K562 (cell line): ENCODE measurements around the gene SAA2. TPM values are rescaled to one million over a fixed set of nuclear protein-coding genes. Genes with fewer than 3 reads are reported as not detected.

Source experiments
- ATAC-seq: fragments of 200-7000 bp; cut with Tn5 transposase; 3 replicates; pipeline ENCODE4 v1.9.1; 2020; ENCODE audit warnings: moderate library complexity
- BruUV-seq: library from RNA; stranded (reverse); fragments of 400-500 nt; replicated peaks from 2 replicates; lab custom pipeline; 2021; lab: Mats Ljungman, UMichigan
- CTCF ChIA-PET: fragments of 300-600 bp; formaldehyde crosslinking; extraction: SDS; loops from one replicate; lab custom pipeline; 2021; ENCODE audit warnings: low intra/inter-chr PET ratio; lab: Yijun Ruan, JAX
- POLR2A ChIA-PET: fragments of 300-600, 350-650 bp; sonication (Branson Sonifier 250); formaldehyde crosslinking; extraction: SDS; loops from one replicate; lab custom pipeline; 2021; ENCODE audit warnings: antibody characterized with exemption, inconsistent platforms; lab: Yijun Ruan, JAX
- DNase-seq, 4 experiments: peaks; one replicate each; pipeline versions ENCODE4 v3.0.0 to v3.0.0-alpha.2; 2011 to 2018; ENCODE audit warnings: low spot score in 3 of 4, mixed read lengths in 3 of 4; ENCODE audit errors: extremely low read depth in 1 of 4
- FAIRE-seq: peaks from 2 replicates; lab custom pipeline; 2011; peaks lifted over from hg19 to GRCh38; lab: Jason Lieb, UNC
- H2AFZ ChIP-seq: 2 replicates; pipeline ENCODE4 v1.6.0; 2011; ENCODE audit warnings: low read depth, low read length, control low read depth, inconsistent platforms
- H3K27ac ChIP-seq: fragments of 200-600 bp; 3 replicates; pipeline ENCODE4 v1.8.0; 2011; ENCODE audit warnings: low read depth, mild to moderate bottlenecking, control low read depth, inconsistent platforms, low read length, moderate library complexity, mixed read lengths; ENCODE audit errors: extremely low read depth
- H3K27me3 ChIP-seq, 2 experiments: fragments of 300-600 bp in 1 of 2; 2 replicates in 1 of 2; 3 replicates in 1 of 2; pipeline versions ENCODE4 v1.6.0 to v1.8.0; 2011; ENCODE audit warnings: inconsistent platforms in 2 of 2, low read length in 2 of 2, mild to moderate bottlenecking in 1 of 2, mixed read lengths in 1 of 2, moderate library complexity in 1 of 2; ENCODE audit not compliant: control insufficient read depth in 2 of 2, insufficient read depth in 2 of 2
- H3K36me3 ChIP-seq: fragments of 300-600 bp; 3 replicates; pipeline ENCODE4 v1.8.0; 2011; ENCODE audit warnings: mild to moderate bottlenecking, low read length, inconsistent platforms; ENCODE audit not compliant: control insufficient read depth, insufficient read depth
- H3K4me1 ChIP-seq, 2 experiments: fragments of 200-600 bp in 1 of 2; replicated peaks in 1 of 2; 2 replicates in 1 of 2; 3 replicates in 1 of 2; pipeline versions ENCODE4 v1.5.1 to v1.8.0; 2011; ENCODE audit warnings: inconsistent platforms in 2 of 2, low read length in 2 of 2, mild to moderate bottlenecking in 1 of 2, mixed read lengths in 1 of 2, moderate library complexity in 1 of 2; ENCODE audit not compliant: control insufficient read depth in 2 of 2, insufficient read depth in 2 of 2
- H3K4me2 ChIP-seq: 2 replicates; pipeline ENCODE4 v1.6.1; 2011; ENCODE audit warnings: low read length, control low read depth, inconsistent platforms, mixed read lengths; ENCODE audit not compliant: insufficient read depth
- H3K4me3 ChIP-seq: fragments of 200-600 bp; sonication (generic), shearing (Covaris generic); 2 replicates; pipeline ENCODE4 v1.5.1; 2016; ENCODE audit warnings: control low read depth, inconsistent platforms
- H3K79me2 ChIP-seq: fragments of 200-600 bp; 3 replicates; pipeline ENCODE4 v1.8.0; 2011; ENCODE audit warnings: low read length, inconsistent platforms; ENCODE audit not compliant: control insufficient read depth, insufficient read depth
- H3K9ac ChIP-seq, 2 experiments: 2 replicates each; pipeline versions ENCODE4 v1.6.0 to v1.6.1; 2011; ENCODE audit warnings: low read depth in 2 of 2, low read length in 2 of 2, control low read depth in 1 of 2, inconsistent platforms in 1 of 2, mild to moderate bottlenecking in 1 of 2, mixed read lengths in 1 of 2; ENCODE audit not compliant: insufficient read depth in 1 of 2
- H3K9me1 ChIP-seq: one replicate; pipeline ENCODE4 v1.6.0; 2011; ENCODE audit warnings: inconsistent platforms, mild to moderate bottlenecking, low read length, moderate library complexity; ENCODE audit not compliant: control insufficient read depth, insufficient read depth
- H3K9me3 ChIP-seq: replicated peaks from 2 replicates; pipeline ENCODE4 v1.5.1; 2011; ENCODE audit warnings: low read depth, low read length, inconsistent platforms; ENCODE audit not compliant: control insufficient read depth, insufficient read depth
- H4K20me1 ChIP-seq: replicated peaks from 2 replicates; pipeline ENCODE4 v1.6.1; 2011; ENCODE audit warnings: low read length, inconsistent platforms, mixed read lengths; ENCODE audit not compliant: control insufficient read depth, insufficient read depth
- HIVEP1 ChIP-seq: fragments of 250-450 bp; sonication (Bioruptor Pico); IDR thresholded peaks from 2 replicates; pipeline ENCODE4 v1.4.0; 2020; ENCODE audit warnings: mild to moderate bottlenecking
- NCOA4 ChIP-seq: fragments of 450-650 bp; IDR thresholded peaks from 2 replicates; pipeline ENCODE4 v1.6.1; 2018; ENCODE audit warnings: mild to moderate bottlenecking; ENCODE audit not compliant: partially characterized antibody
- NFRKB ChIP-seq: fragments of 450-650 bp; IDR thresholded peaks from 2 replicates; pipeline ENCODE4 v1.6.1; 2016; ENCODE audit warnings: low read depth
- SPI1 ChIP-seq: IDR thresholded peaks from 2 replicates; pipeline ENCODE4 v1.6.1; 2011; ENCODE audit warnings: low read depth, low read length, control low read depth, borderline replicate concordance
- TBP ChIP-seq: optimal IDR thresholded peaks from 2 replicates; pipeline ENCODE3; 2011; ENCODE audit warnings: low read depth, low read length, improper control_type of control experiment
- ZNF76 ChIP-seq: fragments of 250-450 bp; sonication (Bioruptor Pico); IDR thresholded peaks from 2 replicates; pipeline ENCODE4 v1.4.0; 2020; ENCODE audit warnings: mild to moderate bottlenecking, moderate library complexity, borderline replicate concordance
- WGBS: fragments of 100-300 bp; shearing (Covaris generic); methylation state at CpG from one replicate; pipeline ENCODE4 v1.1.6; 2016; ENCODE audit warnings: low coverage, mixed read lengths; ENCODE audit not compliant: insufficient coverage; ENCODE audit errors: missing lambda C conversion rate; 5-methylcytosine and 5-hydroxymethylcytosine counted together
- in situ Hi-C: fragments of 300-500 bp; cut with MboI; formaldehyde crosslinking; loops from 4 replicates; pipeline ENCODE4 v1.15.0; 2018; ENCODE audit warnings: inconsistent platforms, mixed read lengths
- intact Hi-C: fragments of 100-400 bp; cut with micrococcal nuclease; formaldehyde crosslinking; loops from 2 replicates; pipeline ENCODE4 v1.14.2; 2022
- polyA plus RNA-seq, 8 experiments: library from polyadenylated mRNA; depleted of rRNA in 4 of 8; stranded (reverse) in 5 of 8; unstranded in 3 of 8; fragments of >200 nt; fragmentation: Nextera tagmentation in 2 of 8; fragmentation: Illumina TruSeq in 1 of 8; extraction: Ambion mirVana in 2 of 8; extraction: Trizol in 1 of 8; gene quantifications; 2 replicates each; pipeline versions ENCODE4 v1.2.1 to v1.2.3, GENCODE V29; 2011 to 2014; ENCODE audit warnings: inconsistent platforms in 1 of 8, missing spikeins in 1 of 8
- total RNA-seq, 7 experiments: library from RNA; depleted of rRNA in 6 of 7; stranded (reverse); fragments of >200 nt in 6 of 7; fragmentation: Illumina TruSeq in 2 of 7; extraction: Trizol in 2 of 7; gene quantifications; 2 replicates each; pipeline versions ENCODE4 v1.2.1 to v1.2.3, GENCODE V29; 2011 to 2021; ENCODE audit warnings: low replicate concordance in 1 of 7
- TF ChIP-seq, protein P1 (sequence below): fragments of 200-400 bp; formaldehyde crosslinking; IDR thresholded peaks from 2 replicates; pipeline ENCODE4 v1.6.1; 2017; ENCODE audit warnings: mild to moderate bottlenecking, low read depth, low read length, moderate library complexity

The SAA2 gene
- total and polyA plus RNA-seq, 9 of the 15 experiments (the other 6 are each of a cell fraction or from before 2014, with no cell fraction given) = 4.6 TPM; not detected in 8

- H3K4me1 ChIP-seq = no peaks in the 10 kb centered on the region
- 0% methylated on average over 2 of the region's 3 CpGs for WGBS
- no peak overlapping the region for H3K27ac ChIP-seq
- DNase-seq (no peak), FAIRE-seq (no peak), ATAC-seq (no peak; the same call in 2 of the 3 replicates)
- BruUV-seq = no TSS peak
- H2AFZ ChIP-seq = no peak overlapping the region
- in situ Hi-C loops = no loop called here
- H4K20me1 ChIP-seq = no peaks in the 10 kb centered on the region
- H3K4me3 ChIP-seq = no peak overlapping the region
- H3K79me2 ChIP-seq = no peaks in the 10 kb centered on the region
- no peaks in the 10 kb centered on the region for H3K36me3 ChIP-seq
- peak; percentile 72; the same call in 1 of the 2 replicates for TF ChIP-seq SPI1
- TF ChIP-seq, protein P1, sequence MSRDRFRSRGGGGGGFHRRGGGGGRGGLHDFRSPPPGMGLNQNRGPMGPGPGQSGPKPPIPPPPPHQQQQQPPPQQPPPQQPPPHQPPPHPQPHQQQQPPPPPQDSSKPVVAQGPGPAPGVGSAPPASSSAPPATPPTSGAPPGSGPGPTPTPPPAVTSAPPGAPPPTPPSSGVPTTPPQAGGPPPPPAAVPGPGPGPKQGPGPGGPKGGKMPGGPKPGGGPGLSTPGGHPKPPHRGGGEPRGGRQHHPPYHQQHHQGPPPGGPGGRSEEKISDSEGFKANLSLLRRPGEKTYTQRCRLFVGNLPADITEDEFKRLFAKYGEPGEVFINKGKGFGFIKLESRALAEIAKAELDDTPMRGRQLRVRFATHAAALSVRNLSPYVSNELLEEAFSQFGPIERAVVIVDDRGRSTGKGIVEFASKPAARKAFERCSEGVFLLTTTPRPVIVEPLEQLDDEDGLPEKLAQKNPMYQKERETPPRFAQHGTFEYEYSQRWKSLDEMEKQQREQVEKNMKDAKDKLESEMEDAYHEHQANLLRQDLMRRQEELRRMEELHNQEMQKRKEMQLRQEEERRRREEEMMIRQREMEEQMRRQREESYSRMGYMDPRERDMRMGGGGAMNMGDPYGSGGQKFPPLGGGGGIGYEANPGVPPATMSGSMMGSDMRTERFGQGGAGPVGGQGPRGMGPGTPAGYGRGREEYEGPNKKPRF = no peak
- ChIA-PET CTCF (no interaction called here), POLR2A (no interaction called here)
- peaks cover 0 to 11% of the 10 kb centered on the region in 2 experiments; a peak in 2 of 5 replicates for H3K27me3 ChIP-seq
- H3K4me2 ChIP-seq = no peak overlapping the region
- H3K9ac ChIP-seq = no peak overlapping the region
- no peaks in the 10 kb centered on the region for H3K9me3 ChIP-seq
- H3K9me1 ChIP-seq = no peaks in the 10 kb centered on the region
- intact Hi-C loops = no loop called here
Observed at GRCh38 chr11:18229501-18229900, 19.0 kb downstream of the SAA2 start.

GRCh38 chr11:18225913-18226312 is 22.6 kb downstream of the SAA2 start:
- ChIA-PET POLR2A (no interaction called here), CTCF (no interaction called here)
- Histone ChIP-seq H3K36me3 (no peaks in the 10 kb centered on the region), H3K9me3 (no peaks in the 10 kb centered on the region), H3K9me1 (no peaks in the 10 kb centered on the region), H2AFZ (no peak overlapping the region), H3K27ac (no peak overlapping the region), H3K4me3 (no peak overlapping the region), H3K4me2 (no peak overlapping the region), H3K27me3 (peaks cover 0 to 6% of the 10 kb centered on the region in 2 experiments; a peak in 1 of 5 replicates), H3K4me1 (peaks cover 0 to 3% of the 10 kb centered on the region in 2 experiments; a peak in 1 of 5 replicates), H3K9ac (no peak overlapping the region), H3K79me2 (no peaks in the 10 kb centered on the region), H4K20me1 (no peaks in the 10 kb centered on the region)
- DNase-seq (no peak), ATAC-seq (no peak), FAIRE-seq (no peak)
- intact Hi-C loops (no loop called here), in situ Hi-C loops (no loop called here)
- WGBS = 0% methylated on average over 2 of the region's 2 CpGs
- BruUV-seq = no TSS peak
- TF ChIP-seq NFRKB (no peak), HIVEP1 (no peak), ZNF76 (CRISPR knock-in tag) (no peak), NCOA4 (no peak), TBP (no peak)
